Measurements from ENCODE around the gene IGFL4. TPM values are rescaled to one million over a fixed set of nuclear protein-coding genes. Genes with fewer than 3 reads are reported as not detected.

IGFL4 gene
- total and polyA plus RNA-seq, 2 of the 4 experiments (the other 2 are of a cell fraction), result not detected

DNA sequence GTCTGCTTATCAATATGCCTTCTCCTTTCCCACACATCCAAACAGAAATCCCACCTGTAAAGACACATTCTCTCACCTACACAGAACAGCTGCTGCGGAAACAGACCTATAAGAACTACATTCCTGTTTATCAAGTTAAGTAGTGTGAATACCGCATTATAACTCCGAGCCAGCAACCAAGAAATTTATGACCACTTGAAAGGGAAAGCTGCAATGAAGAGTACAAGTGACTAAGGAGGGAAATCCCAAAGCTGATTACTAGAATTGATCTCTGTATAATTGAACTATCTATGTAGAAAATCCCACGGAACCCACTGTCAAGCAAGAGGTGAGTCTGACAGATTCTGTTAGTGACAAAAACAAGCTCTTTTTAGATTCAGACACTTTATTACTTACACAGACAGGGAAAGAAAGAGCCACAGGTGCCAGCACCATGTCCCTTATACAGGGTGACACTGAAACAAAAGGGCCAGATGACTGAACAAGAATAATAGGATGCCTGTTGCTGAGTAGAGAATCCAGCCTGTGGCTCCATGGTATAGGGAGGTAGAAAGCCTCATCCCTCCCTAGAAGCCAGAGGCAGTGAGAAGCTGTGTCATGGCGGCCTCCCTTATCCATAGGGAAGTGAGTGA lies 1.6 kb upstream of the IGFL4 start:
- no peak for ATAC-seq (ENCODE audit: low read depth)
- Histone ChIP-seq H3K27ac (ENCODE audit: insufficient read depth, low read length) (no peak overlapping the region), H3K79me1 (ENCODE audit: low read depth in 1 of 2, low read length in 2 of 2) (no peaks in the 10 kb centered on the region), H4K5ac (ENCODE audit: low read depth, low read length) (no peak overlapping the region), H2BK15ac (ENCODE audit: low read depth, low read length) (no peak overlapping the region), H4K8ac (ENCODE audit: low read depth in 2 of 2, low read length in 2 of 2) (no peak overlapping the region), H3K9me3 (ENCODE audit: control insufficient read depth, insufficient read depth, low read length) (peaks cover 6% of the 10 kb centered on the region), H2AFZ (replicated peaks; ENCODE audit: low read length, poor library complexity) (no peak overlapping the region), H4K91ac (ENCODE audit: insufficient read depth, low read depth, low read length) (no peak overlapping the region), H3K56ac (ENCODE audit: extremely low read depth, insufficient read depth, low read length) (no peak overlapping the region), H3K4me1 (ENCODE audit: control insufficient read depth, insufficient read depth, low read length) (no peaks in the 10 kb centered on the region), H3K9me1 (ENCODE audit: insufficient read depth, low read length) (no peaks in the 10 kb centered on the region), H2BK5ac (ENCODE audit: low read depth, low read length, poor library complexity, severe bottlenecking) (no peak overlapping the region), H3K14ac (replicated peaks; ENCODE audit: low read depth, low read length) (no peak overlapping the region), H2AK9ac (replicated peaks; ENCODE audit: low read depth, low read length, poor library complexity) (no peak overlapping the region), H4K20me1 (ENCODE audit: insufficient read depth, low read length) (no peaks in the 10 kb centered on the region), H3K4me3 (ENCODE audit: insufficient read depth, low read depth, low read length) (no peak overlapping the region), H2BK120ac (ENCODE audit: low read depth, low read length) (no peak overlapping the region), H3K4ac (ENCODE audit: low read depth, low read length) (no peak overlapping the region), H3K4me2 (ENCODE audit: low read depth, low read length) (no peak overlapping the region), H3K27me3 (ENCODE audit: control insufficient read depth, insufficient read depth, low read length) (peaks cover 50% of the 10 kb centered on the region), H3K36me3 (ENCODE audit: control insufficient read depth, insufficient read depth, low read length) (no peaks in the 10 kb centered on the region), H2BK20ac (ENCODE audit: low read depth, low read length) (no peak overlapping the region), H3K9ac (ENCODE audit: low read depth, low read length) (no peak overlapping the region), H2AK5ac (ENCODE audit: low read depth, low read length) (no peak overlapping the region), H3K23ac (ENCODE audit: low read depth, low read length) (no peak overlapping the region), H3K18ac (ENCODE audit: low read depth, low read length) (no peak overlapping the region)
- in situ Hi-C loops (cut with MboI; ENCODE audit: low sequenced_read_pairs), result no loop called here
- ChIA-PET POLR2A (ENCODE audit: unreplicated experiment) (no interaction called here), CTCF (interaction anchor here (1.2 to 3.2 kb wide), 2 partner anchors 13 to 35 kb away, joined by 7 to 13 read pairs; no protein-coding TSS in a partner anchor)
- TF ChIP-seq USF2 (IDR thresholded peaks at IDR 0.05; ENCODE audit: low read depth, low read length) (no peak), FOS (IDR thresholded peaks at IDR 0.05; ENCODE audit: low read depth, low read length) (no peak), ELK1 (IDR thresholded peaks at IDR 0.05; ENCODE audit: borderline replicate concordance, low read depth, low read length) (no peak), NFE2L2 (IDR thresholded peaks at IDR 0.05; ENCODE audit: low read depth, low read length) (no peak), MXI1 (IDR thresholded peaks at IDR 0.05; ENCODE audit: borderline replicate concordance, low read depth, low read length) (no peak), CTCF (conservative IDR thresholded peaks at IDR 0.05; ENCODE audit: low read depth, low read length) (no peak), POLR2A (IDR thresholded peaks at IDR 0.05; ENCODE audit: low read depth, low read length) (no peak), RFX5 (IDR thresholded peaks at IDR 0.05; ENCODE audit: low read depth, low read length) (no peak)
- no CpG with 5 or more reads among the region's 5 CpGs for WGBS, 2 experiments (ENCODE audit: extremely low coverage in 2 of 2, insufficient read length in 1 of 2)
- dilution Hi-C loops (cut with HindIII; ENCODE audit: low sequenced_read_pairs, unreplicated experiment), result no loop called here
- BruUV-seq (replicated peaks), result no TSS peak
- intact Hi-C loops (cut with micrococcal nuclease), result no loop called here
- no peak for DNase-seq
